ENCODE measurements around the gene SLC7A6. TPM values are rescaled to one million over a fixed set of nuclear protein-coding genes. Genes with fewer than 3 reads are reported as not detected.

The SLC7A6 gene
- polyA plus RNA-seq, 3 donors = 11.3 to 12.9 (median 12.8) TPM

DNA sequence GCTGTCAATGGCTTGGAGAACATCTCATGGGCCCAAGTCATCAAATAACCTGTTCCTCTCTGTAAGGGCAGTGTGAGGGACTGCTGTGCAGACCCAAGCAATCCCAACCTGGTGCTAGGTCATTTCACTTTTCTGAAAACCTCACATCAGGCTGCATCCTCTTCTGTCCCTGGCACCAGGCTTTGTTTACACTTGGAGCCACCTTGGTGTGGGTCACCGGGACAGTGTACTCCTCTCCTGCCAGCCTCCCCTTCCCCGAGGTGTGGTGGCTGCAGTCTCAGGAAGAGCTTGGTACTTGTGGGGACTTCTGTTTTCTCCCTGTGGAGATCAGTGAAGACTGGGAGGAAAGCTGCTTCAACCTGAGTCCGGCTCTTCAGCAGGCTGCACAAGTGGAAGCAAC is 34.0 kb downstream of the SLC7A6 start:
- DNase-seq (ENCODE audit: low read depth in 3 of 3, low spot score in 2 of 3) = no peak

- no peak for DNase-seq (ENCODE audit: low read depth in 3 of 3, low spot score in 2 of 3)
These were observed 34.7 kb downstream of the SLC7A6 start for GRCh38 chr16:68298907-68299561.

DNA sequence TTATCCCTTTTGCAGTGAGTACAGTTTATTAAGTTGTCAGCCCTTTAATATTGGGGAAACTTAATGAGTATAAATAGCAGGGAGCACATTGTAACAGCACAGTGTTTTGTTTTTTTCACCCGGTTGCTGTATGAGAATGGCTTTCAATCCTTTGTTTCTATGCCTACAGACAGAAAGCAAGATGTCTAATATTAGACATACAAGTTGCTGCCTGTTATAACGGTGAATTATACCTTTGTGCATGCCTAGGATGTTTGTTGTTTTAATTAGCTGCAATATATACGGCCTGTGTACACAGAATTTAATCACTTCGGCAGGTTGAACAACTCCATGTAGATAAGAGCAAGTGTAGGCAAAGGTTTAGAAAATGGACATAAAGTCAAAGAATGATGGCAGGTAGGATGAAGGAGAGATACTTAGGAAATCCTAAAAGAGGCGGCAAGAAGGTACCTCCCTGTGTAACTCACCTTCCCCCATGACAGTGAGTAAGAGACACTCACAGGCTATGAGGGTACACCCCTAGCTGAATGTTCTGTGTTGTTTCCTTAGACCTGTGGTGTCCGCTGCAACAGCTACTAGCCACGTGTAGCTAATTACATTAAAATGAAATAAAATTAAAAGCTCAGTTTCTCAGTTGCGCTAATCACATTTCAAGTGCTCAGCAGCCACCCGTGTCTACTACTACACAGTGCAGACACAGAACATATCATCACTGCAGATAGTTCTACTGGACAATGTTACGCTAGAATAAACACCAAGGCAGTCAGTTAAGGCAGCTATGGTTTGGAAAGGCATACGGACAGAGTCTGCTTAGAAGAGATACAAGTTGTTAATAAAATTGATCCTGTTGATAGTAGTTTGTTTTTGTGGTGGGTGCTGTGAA is 35.5 kb downstream of the SLC7A6 start:
- no peak for DNase-seq (ENCODE audit: low read depth in 3 of 3, low spot score in 2 of 3)

DNA sequence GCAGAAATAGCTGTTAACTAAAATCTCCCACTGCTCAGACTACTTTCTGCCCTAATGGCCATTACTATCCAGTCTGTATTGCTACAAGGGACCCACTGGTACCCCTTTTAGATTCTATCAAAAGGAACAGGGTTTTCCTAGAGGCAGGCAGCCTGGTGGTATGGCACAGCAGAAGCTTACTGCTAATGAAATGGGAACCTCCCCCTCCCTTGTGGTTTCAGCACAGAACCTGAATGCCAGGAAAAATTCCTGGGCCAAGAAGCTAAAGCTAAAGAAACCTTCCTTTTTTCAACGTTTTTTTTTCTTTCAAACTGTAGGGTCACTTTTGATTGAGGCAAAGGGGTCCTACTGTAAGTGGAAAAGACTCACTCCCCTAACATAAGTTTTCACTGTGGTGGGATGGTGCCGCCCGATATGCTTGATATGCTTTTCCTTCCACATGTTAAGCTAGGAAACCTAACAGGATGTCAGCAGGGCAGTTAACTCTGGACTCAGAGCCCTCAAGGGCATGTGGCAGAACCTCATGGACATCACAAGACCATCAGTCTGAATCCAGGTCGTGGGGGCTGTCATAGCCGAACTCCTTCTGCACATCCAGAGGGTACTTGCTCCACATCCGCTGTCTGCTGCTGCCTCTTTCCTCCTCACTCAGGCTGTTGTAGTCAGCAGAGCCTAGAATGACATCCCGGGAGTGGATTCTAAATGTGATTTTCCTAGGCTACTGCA is 36.6 kb downstream of the SLC7A6 start:
- DNase-seq (ENCODE audit: low read depth in 3 of 3, low spot score in 2 of 3) = no peak

- no peak for DNase-seq (ENCODE audit: low read depth in 3 of 3, low spot score in 2 of 3)
These were observed 42.3 kb downstream of the SLC7A6 start for GRCh38 chr16:68306633-68307032.

DNA sequence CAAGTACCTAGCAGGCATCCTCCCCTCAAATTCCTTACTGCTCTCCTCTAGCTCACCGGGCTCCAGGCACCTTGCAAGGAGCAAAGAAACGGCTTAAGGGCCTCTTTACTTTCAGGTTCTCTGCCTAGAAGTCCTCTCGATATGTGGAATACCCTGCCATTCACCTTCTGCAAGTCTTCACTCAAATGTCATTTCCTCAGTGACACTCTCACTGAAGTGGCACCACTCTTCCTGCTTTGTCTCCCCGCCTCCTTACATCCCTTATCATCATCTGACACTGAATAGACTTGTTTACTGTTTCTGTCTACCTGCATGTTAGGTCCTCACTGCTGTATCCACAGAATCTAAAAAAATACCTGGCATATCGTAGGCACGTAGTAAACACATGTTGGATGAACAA is 45.5 kb downstream of the SLC7A6 start:
- no peak for DNase-seq (ENCODE audit: low read depth in 3 of 3, low spot score in 2 of 3)

DNA sequence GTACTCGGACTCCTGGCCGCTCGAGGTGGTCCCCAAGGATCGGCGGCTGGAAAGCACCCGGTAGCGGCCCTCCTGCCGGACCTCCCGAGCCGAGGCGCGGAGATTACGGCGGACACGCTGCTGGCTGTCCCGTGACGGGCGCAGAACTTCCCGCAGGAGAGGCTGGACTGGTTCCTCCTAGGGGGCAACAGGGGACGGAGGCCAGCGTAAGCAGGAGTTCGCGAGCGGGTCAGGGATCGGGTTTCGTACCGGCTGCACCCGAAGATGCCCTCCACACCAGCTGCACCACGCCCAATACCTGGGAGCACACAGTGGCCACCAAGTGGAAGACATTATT is 46.1 kb downstream of the SLC7A6 start:
- no peak for DNase-seq (ENCODE audit: low read depth in 3 of 3, low spot score in 2 of 3)

DNA sequence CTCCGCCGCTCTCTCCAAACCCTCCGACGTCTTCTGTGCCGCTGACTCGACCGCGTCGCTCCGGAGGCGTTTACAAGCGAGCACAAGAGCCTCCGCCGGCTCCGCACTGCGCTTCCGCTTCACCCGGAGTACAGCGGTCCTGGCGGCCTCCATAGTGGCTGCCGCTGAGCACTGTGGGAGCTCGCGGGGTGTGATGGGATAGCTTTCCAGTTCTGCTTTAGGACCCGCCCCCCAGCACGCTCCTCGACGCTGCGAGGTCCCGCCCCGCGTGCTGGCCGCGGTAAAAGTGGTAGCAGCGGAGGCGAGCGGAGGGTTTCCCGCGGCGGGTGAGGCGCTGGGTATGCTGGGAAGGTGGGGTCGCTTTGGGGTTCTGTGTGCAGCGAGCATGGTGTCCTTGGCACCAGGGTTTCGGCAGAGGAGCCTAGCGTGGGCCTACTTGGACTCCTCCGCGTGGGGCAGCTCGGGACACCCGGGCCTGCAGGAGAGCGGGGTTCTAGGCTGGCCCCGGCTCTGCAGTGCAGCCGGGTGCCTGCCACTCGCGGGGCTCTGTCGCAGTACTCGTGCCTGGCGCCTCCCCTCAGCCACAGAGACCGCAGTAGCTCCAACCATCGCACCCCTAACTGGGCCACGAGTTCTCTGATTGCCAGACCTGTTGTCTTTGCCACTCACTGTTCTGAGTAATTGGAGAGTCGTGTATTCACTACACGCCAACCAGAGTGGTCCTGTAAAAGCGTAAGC is 46.6 kb downstream of the SLC7A6 start, which contains the start of the genes PRMT7 and SLC7A6OS:
Gene PRMT7, plus strand, starts transcription at position 246 of the 738 bp plus-strand sequence. CDS start 4,961 bp downstream, outside the sequence.
Gene SLC7A6OS, minus strand, starts transcription at position 173 of the 738 bp plus-strand sequence. Its CDS starts 20 bp downstream, at position 153.
- peak in 1 of 3 donors; percentile 84 for DNase-seq (ENCODE audit: low read depth in 3 of 3, low spot score in 2 of 3)

- DNase-seq (ENCODE audit: low read depth in 3 of 3, low spot score in 2 of 3) = no peak
These were observed 48.8 kb downstream of the SLC7A6 start for GRCh38 chr16:68313116-68313515.

GRCh38 chr16:68319185-68319908 is 55.0 kb downstream of the SLC7A6 start:
- no peak for DNase-seq (ENCODE audit: low read depth in 3 of 3, low spot score in 2 of 3)

DNA sequence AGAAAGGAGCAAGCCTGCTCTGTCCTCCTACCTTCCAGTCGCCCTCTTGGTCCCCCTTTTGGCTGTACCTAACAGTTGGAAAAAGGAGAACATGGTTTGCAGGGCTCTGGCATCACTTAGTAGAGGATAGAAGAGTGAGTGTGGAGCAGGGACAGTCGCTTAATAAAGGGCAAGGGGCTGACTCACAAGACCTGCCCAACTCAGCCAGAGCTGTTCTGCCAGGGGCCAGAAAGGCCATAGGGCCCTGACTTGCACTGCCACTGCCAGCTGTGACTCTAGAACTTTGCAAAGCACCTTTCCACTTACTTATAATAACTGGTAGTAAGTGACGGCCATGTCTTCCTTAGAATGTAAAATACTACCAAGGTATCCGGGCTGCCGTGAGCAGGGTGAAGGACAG is 60.0 kb downstream of the SLC7A6 start:
- no peak for DNase-seq (ENCODE audit: low read depth in 3 of 3, low spot score in 2 of 3)

DNA sequence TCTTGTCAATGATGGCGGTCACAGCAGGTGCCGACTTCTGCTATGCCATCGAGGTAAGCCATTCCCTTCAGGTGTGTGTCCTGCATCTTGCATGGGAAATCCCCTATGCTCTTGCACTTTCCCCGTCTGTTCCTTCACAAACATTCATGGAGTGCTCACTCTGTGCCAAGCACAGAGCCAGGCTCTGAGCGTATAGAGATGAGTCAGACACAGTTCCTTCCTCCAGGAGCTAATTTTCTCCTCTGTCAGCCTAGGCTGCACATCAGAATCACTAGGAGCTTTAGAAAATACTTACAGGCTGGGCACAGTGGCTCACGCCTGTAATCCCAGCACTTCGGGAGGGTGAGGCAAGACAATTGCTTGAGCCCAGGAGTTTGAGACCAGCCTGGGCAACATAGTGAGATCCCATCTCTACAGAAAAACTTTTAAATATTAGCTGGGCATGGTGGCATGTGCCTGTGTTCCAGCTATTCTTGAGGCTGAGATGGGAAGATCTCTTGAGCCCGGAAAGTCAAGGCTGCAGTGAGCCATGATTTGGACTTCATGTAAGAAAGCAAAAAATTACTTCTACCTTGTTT is 60.5 kb downstream of the SLC7A6 start:
- DNase-seq (ENCODE audit: low read depth in 3 of 3, low spot score in 2 of 3) = no peak

DNA sequence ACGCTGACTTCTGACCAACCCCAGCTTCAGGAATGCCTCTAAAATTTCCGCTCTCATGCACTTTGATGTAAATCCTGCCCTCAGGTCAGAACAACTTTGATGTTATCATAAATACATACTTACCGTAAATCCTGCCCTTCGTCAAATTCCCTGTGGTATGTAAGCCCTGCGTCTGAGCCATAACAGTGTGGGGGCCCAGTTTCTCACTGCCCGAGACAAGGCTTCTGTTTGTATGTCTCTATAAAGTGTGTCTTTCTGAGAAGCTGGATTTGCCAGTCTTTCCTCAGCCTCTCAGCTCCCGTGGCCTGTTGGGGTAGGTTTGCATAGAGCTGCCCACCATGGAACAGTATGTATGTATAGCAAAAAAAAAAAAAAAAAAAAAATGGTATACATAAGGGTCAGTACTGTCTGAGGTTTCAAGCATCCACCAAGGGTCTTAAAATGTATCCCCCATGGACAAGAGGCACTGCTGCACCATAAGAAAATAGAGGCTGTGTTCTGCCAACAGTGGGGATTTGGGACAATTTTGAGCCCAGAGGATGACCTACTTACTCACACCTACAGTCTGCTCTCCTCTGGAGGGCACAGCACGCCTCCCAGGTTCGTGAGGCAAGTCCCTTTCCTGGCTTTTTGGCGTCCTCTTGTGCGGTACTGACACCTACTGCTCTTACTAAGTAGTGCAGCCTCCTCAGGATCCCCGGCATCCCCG is 64.0 kb downstream of the SLC7A6 start:
- peak in 1 of 3 donors; percentile 74 for DNase-seq (ENCODE audit: low read depth in 3 of 3, low spot score in 2 of 3)

DNA sequence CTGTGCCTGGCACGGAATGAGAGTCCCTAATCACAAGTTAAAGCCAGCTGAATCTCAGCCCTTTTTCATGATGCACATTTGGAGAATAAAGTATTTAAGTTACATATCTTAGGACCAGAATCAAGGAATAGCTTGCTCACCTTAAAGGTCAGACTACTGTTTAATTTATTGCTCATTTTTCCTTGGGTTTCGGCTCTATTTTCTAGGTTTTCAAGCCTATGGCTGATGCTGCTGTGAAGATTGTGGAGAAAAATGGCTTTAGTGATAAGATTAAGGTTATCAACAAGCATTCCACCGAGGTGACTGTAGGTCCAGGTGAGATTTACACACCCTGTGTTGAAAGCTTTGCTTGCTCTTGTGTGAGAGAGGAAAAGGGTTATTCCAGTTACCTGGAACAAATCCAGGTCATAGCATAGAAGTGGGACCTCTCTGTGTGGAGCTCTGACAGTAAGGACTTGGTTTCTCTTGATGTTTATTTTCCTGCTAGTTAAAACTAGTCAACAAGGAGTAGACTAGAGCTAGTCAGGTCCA is 64.6 kb downstream of the SLC7A6 start:
- DNase-seq (ENCODE audit: low read depth in 3 of 3, low spot score in 2 of 3) = no peak

- no peak for DNase-seq (ENCODE audit: low read depth in 3 of 3, low spot score in 2 of 3)
These were observed 67.6 kb downstream of the SLC7A6 start for GRCh38 chr16:68331879-68332410.

DNA sequence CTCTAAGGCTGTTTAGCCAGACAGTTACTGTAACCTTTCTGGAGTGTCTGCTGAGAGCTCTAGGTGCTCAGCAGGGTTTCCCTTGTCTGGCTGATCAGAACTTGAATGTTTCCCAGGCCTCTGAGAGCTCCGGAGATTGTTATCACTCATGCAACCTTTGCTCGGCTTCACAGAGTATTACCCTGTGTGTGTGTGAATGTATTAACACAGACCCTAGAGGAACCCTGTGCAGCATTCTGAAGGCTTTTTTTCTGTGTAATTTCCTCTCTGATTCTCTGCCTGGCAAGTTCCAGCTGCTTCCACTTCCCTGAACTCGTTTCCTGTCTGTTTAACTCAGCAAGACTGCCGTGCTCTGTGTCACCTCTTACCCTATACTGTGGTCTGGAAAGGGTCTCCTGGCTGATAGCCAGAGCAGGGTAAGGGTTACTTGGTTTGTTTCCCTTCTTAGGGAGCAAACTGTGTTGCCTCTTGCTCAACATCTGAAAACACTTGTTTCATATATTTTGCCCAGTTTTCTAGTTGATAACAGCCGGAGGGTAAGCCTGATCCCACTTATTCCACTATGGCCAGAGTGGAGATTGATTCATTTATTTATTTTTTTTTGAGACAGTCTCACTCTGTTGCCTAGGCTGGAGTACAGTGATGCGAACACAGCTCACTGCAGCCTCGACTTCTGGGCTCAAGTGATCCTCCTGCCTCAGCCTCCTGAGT is 68.2 kb downstream of the SLC7A6 start:
- peak in 1 of 3 donors; percentile 29 for DNase-seq (ENCODE audit: low read depth in 3 of 3, low spot score in 2 of 3)

- no peak for DNase-seq (ENCODE audit: low read depth in 3 of 3, low spot score in 2 of 3)
These were observed 70.8 kb downstream of the SLC7A6 start for GRCh38 chr16:68335175-68335574.
